ENCODE results near the gene PRKAG2.

- no peak for TF ChIP-seq POLR2A (IDR thresholded peaks at IDR 0.05; ENCODE audit: low read depth, low read length)
- TF ChIP-seq PAX5 (IDR thresholded peaks at IDR 0.05; ENCODE audit: insufficient read depth, low read length, severe bottlenecking) = no peak
- no peak for TF ChIP-seq POLR2AphosphoS5 (IDR thresholded peaks at IDR 0.05; ENCODE audit: low read depth, low read length)
- TF ChIP-seq TAF1 (IDR thresholded peaks at IDR 0.05; ENCODE audit: low read depth, low read length) = no peak
- no peak for TF ChIP-seq SPI1 (IDR thresholded peaks at IDR 0.05; ENCODE audit: low read depth, low read length)
- no peak for TF ChIP-seq POU2F2 (IDR thresholded peaks at IDR 0.05; ENCODE audit: low read depth, low read length)
These were observed 135.3 kb downstream of the PRKAG2 start for GRCh38 chr7:151741585-151741984.

Data from GM12891 (cell line).